AG09309 (cell line): ENCODE results near the gene EXOC7.

ENCODE experiments used
- DNase-seq: peaks from one replicate; pipeline ENCODE4 v3.0.0-alpha.2; 2010; ENCODE audit warnings: low read depth
- H3K4me3 ChIP-seq: 2 replicates; pipeline ENCODE4 v1.5.1; 2011; ENCODE audit warnings: mild to moderate bottlenecking, low read depth, low read length, moderate library complexity; ENCODE audit not compliant: control insufficient read depth
- CTCF ChIP-seq: IDR thresholded peaks from 2 replicates; pipeline ENCODE4 v1.5.1; 2011; ENCODE audit warnings: mild to moderate bottlenecking, low read depth, low read length, inconsistent platforms; ENCODE audit not compliant: insufficient read depth, control insufficient read depth; ENCODE audit errors: missing control alignments

The EXOC7 gene

DNA sequence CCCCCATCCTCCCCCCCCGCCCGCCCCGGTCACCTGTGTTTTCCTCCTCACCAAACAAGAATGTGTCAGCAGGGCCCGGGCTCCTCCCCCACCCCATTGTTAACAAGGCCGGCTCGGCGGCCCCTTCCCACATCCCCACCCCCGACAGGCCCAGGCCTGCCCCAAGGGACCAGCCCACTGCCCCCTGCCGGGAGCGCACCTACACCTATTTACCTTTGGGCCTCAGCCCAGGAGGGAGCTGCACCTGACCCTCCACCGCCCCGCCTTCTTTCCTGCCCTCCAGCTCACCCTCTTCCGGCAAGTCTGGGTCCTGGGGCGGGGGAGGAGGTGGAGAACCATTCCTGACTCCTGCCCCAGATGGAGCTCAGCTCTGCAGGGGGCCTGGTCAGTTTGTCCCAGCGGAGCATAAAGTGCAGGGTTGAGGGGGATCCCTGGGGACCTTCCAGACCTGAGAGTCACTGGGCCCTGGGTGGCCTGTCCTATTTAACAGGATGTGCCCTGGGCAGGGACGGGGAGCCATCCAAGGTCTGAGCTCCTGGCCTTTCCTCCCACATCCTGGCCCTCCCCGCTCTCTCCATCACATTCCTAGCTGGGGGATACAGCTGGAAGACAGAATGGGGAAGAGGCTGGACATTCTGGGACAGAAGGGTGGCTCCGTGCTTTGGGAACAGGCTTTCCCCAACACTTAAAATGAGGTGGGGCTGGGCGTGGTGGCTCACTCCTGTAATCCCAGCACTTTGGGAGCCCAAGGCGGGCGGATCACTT is 29.2 kb upstream of the EXOC7 start:
- no peak overlapping the region for H3K4me3 ChIP-seq
- DNase-seq, result no peak
- no peak for TF ChIP-seq CTCF

GRCh38 chr17:76131692-76132573 is 28.3 kb upstream of the EXOC7 start:
- no peak for DNase-seq
- no peak for TF ChIP-seq CTCF
- no peak overlapping the region for H3K4me3 ChIP-seq

GRCh38 chr17:76131051-76131691 is 27.6 kb upstream of the EXOC7 start:
- DNase-seq, result no peak
- H3K4me3 ChIP-seq, result no peak overlapping the region
- no peak for TF ChIP-seq CTCF

DNA sequence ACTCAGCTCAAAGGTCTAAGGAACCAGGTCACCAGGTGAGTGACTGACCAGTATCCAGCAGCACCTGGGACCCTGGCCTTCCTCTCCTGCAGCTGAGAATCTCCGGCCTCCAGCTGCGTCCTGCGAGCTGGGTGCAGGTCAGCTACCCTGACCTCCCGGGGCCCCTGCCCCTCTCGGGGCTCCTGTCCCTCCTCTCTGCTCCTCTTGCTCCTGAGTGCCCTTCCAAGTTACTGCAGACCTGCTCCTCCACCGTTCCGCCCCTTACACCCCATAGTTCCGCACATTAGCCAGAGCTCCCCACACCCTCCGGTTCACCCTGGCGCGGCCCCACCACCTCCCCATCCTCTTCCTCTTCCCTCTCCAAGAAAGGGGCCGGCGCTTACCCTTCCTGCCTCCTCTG is 26.9 kb upstream of the EXOC7 start:
- H3K4me3 ChIP-seq, result no peak overlapping the region
- TF ChIP-seq CTCF, result no peak
- no peak for DNase-seq

- TF ChIP-seq CTCF, result no peak
- no peak for DNase-seq
- H3K4me3 ChIP-seq, result no peak overlapping the region
Observed at GRCh38 chr17:76125922-76126321, 22.3 kb upstream of the EXOC7 start.

GRCh38 chr17:76125391-76125675 is 21.7 kb upstream of the EXOC7 start:
- no peak for TF ChIP-seq CTCF
- no peak for DNase-seq
- H3K4me3 ChIP-seq, result no peak overlapping the region
